ENCODE results near the gene UNC5A. TPM values are rescaled to one million over a fixed set of nuclear protein-coding genes. Genes with fewer than 3 reads are reported as not detected.
A peak's percentile ranks its signal among the peaks of the same experiment; 100 is the strongest.

Gene UNC5A
- total RNA-seq, 2 experiments from 2014 or later: not detected

DNA sequence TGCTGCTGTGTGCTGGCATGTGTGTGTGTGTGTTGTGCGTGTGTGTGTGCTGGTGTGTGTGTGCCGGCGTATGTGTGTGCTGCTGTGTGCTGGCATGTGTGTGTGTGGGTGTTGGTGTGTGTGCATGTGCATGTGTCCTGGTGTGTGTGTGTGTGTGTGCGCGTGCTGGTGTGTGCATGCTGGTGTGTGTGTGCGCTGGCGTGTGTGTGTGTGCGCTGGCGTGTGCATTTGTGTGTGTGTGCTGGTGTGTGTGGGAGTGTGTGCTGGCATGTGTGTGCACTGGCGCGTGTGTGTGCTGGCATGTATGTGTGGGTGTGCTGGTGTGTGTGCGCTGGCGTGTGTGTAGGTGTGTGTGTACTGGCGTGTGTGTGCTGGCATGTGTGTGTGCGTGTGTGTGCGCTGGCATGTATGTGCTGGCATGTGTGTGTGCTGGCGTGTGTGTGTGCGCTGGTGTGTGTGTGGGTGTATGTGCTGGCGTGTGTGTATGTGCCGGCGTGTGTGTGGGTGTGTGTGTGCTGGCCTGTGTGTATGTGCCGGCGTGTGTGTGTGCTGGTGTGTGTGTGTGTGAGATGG is 20.1 kb downstream of the UNC5A start:
- POLR2A ChIA-PET: no interaction called here
- Mint-ChIP-seq H3K27me3 (ENCODE audit: low read depth) (peaks cover 5% of the 10 kb centered on the region), H3K4me3 (no peak overlapping the region), H3K4me1 (ENCODE audit: low read depth) (no peaks in the 10 kb centered on the region), H3K36me3 (ENCODE audit: low read depth) (no peaks in the 10 kb centered on the region), H3K27ac (no peak overlapping the region), H3K9me3 (ENCODE audit: insufficient read depth) (no peaks in the 10 kb centered on the region)
- no peak for DNase-seq
- CTCF ChIA-PET: no interaction called here
- no peak for ATAC-seq

- Mint-ChIP-seq H3K36me3 (ENCODE audit: low read depth) (no peaks in the 10 kb centered on the region), H3K27me3 (ENCODE audit: low read depth) (peaks cover 5% of the 10 kb centered on the region), H3K4me3 (no peak overlapping the region), H3K9me3 (ENCODE audit: insufficient read depth) (no peaks in the 10 kb centered on the region), H3K4me1 (ENCODE audit: low read depth) (no peaks in the 10 kb centered on the region), H3K27ac (no peak overlapping the region)
- POLR2A ChIA-PET: no interaction called here
- ATAC-seq (no peak), DNase-seq (no peak)
- CTCF ChIA-PET: no interaction called here
Observed at GRCh38 chr5:176830995-176831423, 20.6 kb downstream of the UNC5A start.

- Mint-ChIP-seq H3K27me3 (ENCODE audit: low read depth) (peaks cover 3% of the 10 kb centered on the region), H3K4me1 (ENCODE audit: low read depth) (no peaks in the 10 kb centered on the region), H3K27ac (no peak overlapping the region), H3K4me3 (no peak overlapping the region), H3K9me3 (ENCODE audit: insufficient read depth) (no peaks in the 10 kb centered on the region), H3K36me3 (ENCODE audit: low read depth) (no peaks in the 10 kb centered on the region)
- POLR2A ChIA-PET: no interaction called here
- CTCF ChIA-PET: no interaction called here
- ATAC-seq (no peak), DNase-seq (no peak)
Observed at GRCh38 chr5:176831425-176831824, 21.1 kb downstream of the UNC5A start.

GRCh38 chr5:176832162-176832561 is 21.8 kb downstream of the UNC5A start:
- DNase-seq: no peak
- Mint-ChIP-seq H3K4me1 (ENCODE audit: low read depth) (no peaks in the 10 kb centered on the region), H3K4me3 (no peak overlapping the region), H3K27me3 (ENCODE audit: low read depth) (peaks cover 6% of the 10 kb centered on the region), H3K36me3 (ENCODE audit: low read depth) (no peaks in the 10 kb centered on the region), H3K27ac (no peak overlapping the region), H3K9me3 (ENCODE audit: insufficient read depth) (no peaks in the 10 kb centered on the region)
- no peak for ATAC-seq
- ChIA-PET CTCF (no interaction called here), POLR2A (no interaction called here)

DNA sequence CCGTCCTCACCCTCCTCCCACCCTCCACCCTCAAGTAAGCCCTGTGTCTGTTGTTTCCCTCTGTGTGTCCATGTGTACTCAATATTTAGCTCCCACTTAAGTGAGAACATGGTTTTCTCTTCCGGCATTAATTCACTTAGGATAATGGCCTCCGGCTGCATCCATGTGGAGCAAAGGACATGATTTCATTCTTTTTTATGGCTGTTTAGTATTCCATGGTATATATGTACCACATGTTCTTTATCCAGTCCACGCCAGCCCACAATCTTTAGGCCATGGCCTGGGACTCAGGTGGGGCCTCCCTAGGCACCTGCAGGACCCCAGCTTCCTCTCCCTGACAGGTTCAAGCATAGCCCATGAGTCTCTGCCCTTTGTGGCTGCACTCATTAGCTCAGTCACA is 22.9 kb downstream of the UNC5A start:
- Mint-ChIP-seq H3K4me1 (ENCODE audit: low read depth) (no peaks in the 10 kb centered on the region), H3K9me3 (ENCODE audit: insufficient read depth) (peaks cover 3% of the 10 kb centered on the region), H3K27me3 (ENCODE audit: low read depth) (peaks cover 6% of the 10 kb centered on the region), H3K27ac (no peak overlapping the region), H3K4me3 (no peak overlapping the region), H3K36me3 (ENCODE audit: low read depth) (no peaks in the 10 kb centered on the region)
- ChIA-PET CTCF (no interaction called here), POLR2A (no interaction called here)
- ATAC-seq (no peak), DNase-seq (no peak)

- DNase-seq (no peak), ATAC-seq (no peak)
- H3K4me1 Mint-ChIP-seq (ENCODE audit: low read depth): no peaks in the 10 kb centered on the region
- ChIA-PET POLR2A (no interaction called here), CTCF (interaction anchor here (1.1 kb wide), 1 partner anchor 175 kb away, joined by 4 read pairs; no protein-coding TSS in a partner anchor)
- H3K27me3 Mint-ChIP-seq (ENCODE audit: low read depth): peaks cover 6% of the 10 kb centered on the region
- no peaks in the 10 kb centered on the region for H3K36me3 Mint-ChIP-seq (ENCODE audit: low read depth)
- no peak overlapping the region for H3K27ac Mint-ChIP-seq
- H3K4me3 Mint-ChIP-seq: no peak overlapping the region
- peaks cover 3% of the 10 kb centered on the region for H3K9me3 Mint-ChIP-seq (ENCODE audit: insufficient read depth)
Observed at GRCh38 chr5:176835918-176836317, 25.6 kb downstream of the UNC5A start.

GRCh38 chr5:176836811-176837706 is 26.7 kb downstream of the UNC5A start:
- POLR2A ChIA-PET: interaction anchor here (0.6 kb wide), 1 partner anchor 475 kb away, joined by 3 read pairs; the partner anchor contains the start of gene KIAA1191
- Mint-ChIP-seq H3K27me3 (ENCODE audit: low read depth) (peaks cover 10% of the 10 kb centered on the region), H3K36me3 (ENCODE audit: low read depth) (no peaks in the 10 kb centered on the region), H3K4me3 (no peak overlapping the region), H3K4me1 (ENCODE audit: low read depth) (no peaks in the 10 kb centered on the region), H3K9me3 (ENCODE audit: insufficient read depth) (peaks cover 3% of the 10 kb centered on the region), H3K27ac (no peak overlapping the region)
- ATAC-seq: no peak
- CTCF ChIA-PET: no interaction called here
- no peak for DNase-seq

DNA sequence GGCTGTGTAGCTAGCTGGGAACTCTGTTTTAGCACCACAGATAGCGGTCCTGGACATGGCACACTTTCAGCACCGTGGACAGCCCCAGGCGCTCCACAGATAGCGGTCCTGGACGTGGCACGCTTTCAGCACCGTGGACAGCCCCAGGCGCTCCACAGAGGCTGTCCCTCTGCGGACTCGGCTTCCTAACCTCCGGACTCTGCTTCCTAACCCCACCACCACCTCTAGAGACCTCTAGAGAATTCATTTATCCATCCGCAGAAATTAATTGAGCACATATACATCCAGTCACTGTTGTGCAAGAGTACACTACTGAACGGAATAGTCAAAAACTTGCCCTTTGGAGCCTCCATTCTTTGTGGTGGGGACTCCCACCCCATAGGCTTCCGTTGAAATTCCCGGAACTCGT is 27.4 kb downstream of the UNC5A start:
- CTCF ChIA-PET: no interaction called here
- Mint-ChIP-seq H3K27me3 (ENCODE audit: low read depth) (peaks cover 7% of the 10 kb centered on the region), H3K4me3 (no peak overlapping the region), H3K27ac (no peak overlapping the region), H3K4me1 (ENCODE audit: low read depth) (no peaks in the 10 kb centered on the region), H3K9me3 (ENCODE audit: insufficient read depth) (peaks cover 3% of the 10 kb centered on the region), H3K36me3 (ENCODE audit: low read depth) (no peaks in the 10 kb centered on the region)
- peak; percentile 90 for DNase-seq
- peak; percentile 98 for ATAC-seq
- POLR2A ChIA-PET: no interaction called here

- H3K4me3 Mint-ChIP-seq: no peak overlapping the region
- no peaks in the 10 kb centered on the region for H3K36me3 Mint-ChIP-seq (ENCODE audit: low read depth)
- POLR2A ChIA-PET: no interaction called here
- ATAC-seq (no peak), DNase-seq (no peak)
- CTCF ChIA-PET: no interaction called here
- peaks cover 13% of the 10 kb centered on the region for H3K27me3 Mint-ChIP-seq (ENCODE audit: low read depth)
- no peaks in the 10 kb centered on the region for H3K4me1 Mint-ChIP-seq (ENCODE audit: low read depth)
- H3K27ac Mint-ChIP-seq: no peak overlapping the region
- H3K9me3 Mint-ChIP-seq (ENCODE audit: insufficient read depth): no peaks in the 10 kb centered on the region
Observed at GRCh38 chr5:176843673-176844072, 33.3 kb downstream of the UNC5A start.

- peaks cover 13% of the 10 kb centered on the region for H3K27me3 Mint-ChIP-seq (ENCODE audit: low read depth)
- H3K4me3 Mint-ChIP-seq: no peak overlapping the region
- ChIA-PET POLR2A (no interaction called here), CTCF (no interaction called here)
- ATAC-seq: no peak
- H3K4me1 Mint-ChIP-seq (ENCODE audit: low read depth): no peaks in the 10 kb centered on the region
- H3K9me3 Mint-ChIP-seq (ENCODE audit: insufficient read depth): no peaks in the 10 kb centered on the region
- H3K36me3 Mint-ChIP-seq (ENCODE audit: low read depth): no peaks in the 10 kb centered on the region
- H3K27ac Mint-ChIP-seq: no peak overlapping the region
- DNase-seq: no peak
Observed at GRCh38 chr5:176844281-176844680, 33.9 kb downstream of the UNC5A start.

GRCh38 chr5:176844706-176845391 is 34.5 kb downstream of the UNC5A start:
- no peak overlapping the region for H3K4me3 Mint-ChIP-seq
- CTCF ChIA-PET: no interaction called here

GRCh38 chr5:176845392-176845713 is 35.0 kb downstream of the UNC5A start:
- H3K27ac Mint-ChIP-seq: no peak overlapping the region
- POLR2A ChIA-PET: no interaction called here
- peaks cover 13% of the 10 kb centered on the region for H3K27me3 Mint-ChIP-seq (ENCODE audit: low read depth)
- no peak overlapping the region for H3K4me3 Mint-ChIP-seq
- no peaks in the 10 kb centered on the region for H3K9me3 Mint-ChIP-seq (ENCODE audit: insufficient read depth)
- no peak for DNase-seq
- CTCF ChIA-PET: no interaction called here
- no peaks in the 10 kb centered on the region for H3K36me3 Mint-ChIP-seq (ENCODE audit: low read depth)
- ATAC-seq: no peak
- no peaks in the 10 kb centered on the region for H3K4me1 Mint-ChIP-seq (ENCODE audit: low read depth)

More at GRCh38 chr5:176844706-176845391, 34.5 kb downstream of the UNC5A start:
- ATAC-seq: no peak
- Mint-ChIP-seq H3K36me3 (ENCODE audit: low read depth) (no peaks in the 10 kb centered on the region), H3K9me3 (ENCODE audit: insufficient read depth) (no peaks in the 10 kb centered on the region), H3K4me1 (ENCODE audit: low read depth) (no peaks in the 10 kb centered on the region), H3K27ac (no peak overlapping the region), H3K27me3 (ENCODE audit: low read depth) (peaks cover 13% of the 10 kb centered on the region)
- no peak for DNase-seq
- POLR2A ChIA-PET: no interaction called here
